GM08714 (cell line): ENCODE measurements around the gene UTF1.

Experiments
- H3K4me3 ChIP-seq: fragments of 200-500 bp; sonication (Bioruptor generic); 2 replicates; pipeline ENCODE4 v1.5.1; 2014; ENCODE audit warnings: mild to moderate bottlenecking, low read length, inconsistent platforms
- ZNF274 ChIP-seq: IDR thresholded peaks from 2 replicates; pipeline ENCODE4 v1.6.1; 2012; ENCODE audit warnings: mild to moderate bottlenecking, low read depth, low read length

The UTF1 gene

GRCh38 chr10:133201151-133201947, 28.7 kb upstream of the UTF1 start:
- no peak for TF ChIP-seq ZNF274
- no peak overlapping the region for H3K4me3 ChIP-seq

DNA sequence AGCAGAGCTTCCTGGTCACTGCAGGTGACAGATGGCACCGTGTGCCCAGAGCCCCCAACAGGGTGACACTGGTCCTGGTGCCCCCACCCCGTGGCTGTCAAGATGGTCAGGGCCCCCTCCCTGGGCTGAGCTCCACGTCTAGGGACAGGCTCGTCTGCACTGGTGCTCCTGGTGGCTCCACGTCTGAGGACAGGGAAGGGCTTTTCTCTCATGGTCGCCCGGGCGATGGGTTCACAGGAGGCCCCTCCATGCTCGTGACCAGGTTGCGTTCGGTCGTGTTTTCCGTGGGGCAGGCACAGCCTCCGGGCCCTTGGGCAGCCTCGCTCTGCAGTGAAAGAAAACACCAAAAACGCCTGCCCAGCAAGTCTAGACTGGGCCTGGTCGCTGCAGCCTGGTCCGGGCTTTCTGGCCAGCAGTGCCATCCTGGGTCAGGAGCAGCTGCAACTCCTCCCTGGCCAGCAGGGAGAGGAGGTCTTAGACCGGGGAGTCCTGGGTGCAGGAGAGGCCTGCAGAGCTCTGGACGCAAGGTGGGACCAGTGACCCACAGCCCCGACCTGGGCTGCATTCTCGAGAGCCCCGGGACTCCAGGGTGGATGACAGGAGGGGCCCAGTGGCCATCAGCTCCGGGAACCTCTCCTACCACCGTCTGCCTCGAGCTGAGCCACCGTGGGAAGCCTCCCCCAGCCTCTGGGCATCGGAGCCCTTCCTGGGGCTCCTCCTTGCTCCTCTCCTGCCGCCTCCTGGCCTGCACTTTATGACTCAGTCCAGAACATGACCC, 27.9 kb upstream of the UTF1 start:
- TF ChIP-seq ZNF274: no peak
- H3K4me3 ChIP-seq: no peak overlapping the region

DNA sequence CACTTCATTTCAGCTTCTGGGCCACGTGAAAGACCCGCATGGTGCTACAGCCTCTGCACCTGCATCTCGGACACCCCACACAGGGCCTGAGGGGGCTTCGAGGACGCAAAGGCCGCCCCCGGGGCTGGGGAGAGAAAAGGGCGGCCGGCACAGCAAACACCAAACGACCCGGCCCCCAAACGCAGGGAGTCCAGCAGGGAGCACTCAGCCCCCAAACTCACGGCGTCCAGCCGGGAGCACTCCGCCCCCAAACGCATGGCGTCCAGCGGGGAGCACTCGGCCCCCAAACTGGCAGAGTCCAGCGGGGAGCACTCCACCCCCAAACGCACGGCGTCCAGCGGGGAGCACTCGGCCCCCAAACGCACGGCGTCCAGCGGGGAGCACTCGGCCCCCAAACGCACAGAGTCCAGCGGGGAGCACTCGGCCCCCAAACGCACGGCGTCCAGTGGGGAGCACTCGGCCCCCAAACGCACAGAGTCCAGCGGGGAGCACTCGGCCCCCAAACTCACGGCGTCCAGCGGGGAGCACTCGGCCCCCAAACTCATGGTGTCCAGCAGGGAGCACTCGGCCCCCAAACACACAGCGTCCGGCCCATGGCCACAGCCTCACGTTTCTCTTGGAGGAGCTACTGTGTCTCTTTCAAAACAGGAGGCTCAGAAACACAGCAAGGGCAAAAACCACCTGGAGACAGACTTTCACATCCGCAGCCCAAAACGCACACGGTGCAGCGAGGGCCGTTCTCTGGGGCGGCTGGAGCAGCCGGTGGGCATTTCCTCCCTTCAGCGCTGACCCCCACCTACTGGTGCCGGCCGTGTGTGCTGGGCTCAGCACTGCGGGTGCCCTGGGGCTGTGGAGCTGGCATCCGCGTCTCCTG, 27.0 kb upstream of the UTF1 start:
- no peak for TF ChIP-seq ZNF274
- no peak overlapping the region for H3K4me3 ChIP-seq

GRCh38 chr10:133203652-133204195, 26.3 kb upstream of the UTF1 start:
- no peak for TF ChIP-seq ZNF274

GRCh38 chr10:133204226-133205015, 25.6 kb upstream of the UTF1 start:
- no peak overlapping the region for H3K4me3 ChIP-seq

More at GRCh38 chr10:133203652-133204195, 26.3 kb upstream of the UTF1 start:
- H3K4me3 ChIP-seq: no peak overlapping the region

DNA sequence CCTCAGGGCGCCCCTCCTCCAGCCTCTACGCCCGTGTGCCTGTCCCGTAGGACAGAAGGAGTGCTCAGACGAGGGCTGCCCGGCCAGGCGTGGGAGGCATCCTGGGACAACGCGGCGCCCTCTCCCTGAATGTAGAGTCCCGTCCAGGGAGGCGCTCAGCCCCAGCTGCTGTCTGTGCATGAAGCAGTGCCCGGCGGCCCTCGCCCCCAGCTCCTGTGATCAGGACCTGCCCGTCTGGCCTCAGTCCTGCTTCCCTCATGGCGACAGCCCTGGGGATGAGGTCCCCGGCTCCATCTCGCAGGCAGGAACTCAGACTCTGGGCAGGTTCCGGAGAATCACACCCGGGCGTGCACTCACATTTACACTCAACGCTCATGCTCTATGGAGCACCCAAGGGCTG, 24.9 kb upstream of the UTF1 start:
- no peak overlapping the region for H3K4me3 ChIP-seq
- no peak for TF ChIP-seq ZNF274

More at GRCh38 chr10:133204226-133205015, 25.6 kb upstream of the UTF1 start:
- no peak for TF ChIP-seq ZNF274

- no peak overlapping the region for H3K4me3 ChIP-seq
- TF ChIP-seq ZNF274: no peak
Observed at GRCh38 chr10:133206356-133207040, 23.5 kb upstream of the UTF1 start.

GRCh38 chr10:133207041-133207600, 22.9 kb upstream of the UTF1 start:
- H3K4me3 ChIP-seq: no peak overlapping the region
- no peak for TF ChIP-seq ZNF274

DNA sequence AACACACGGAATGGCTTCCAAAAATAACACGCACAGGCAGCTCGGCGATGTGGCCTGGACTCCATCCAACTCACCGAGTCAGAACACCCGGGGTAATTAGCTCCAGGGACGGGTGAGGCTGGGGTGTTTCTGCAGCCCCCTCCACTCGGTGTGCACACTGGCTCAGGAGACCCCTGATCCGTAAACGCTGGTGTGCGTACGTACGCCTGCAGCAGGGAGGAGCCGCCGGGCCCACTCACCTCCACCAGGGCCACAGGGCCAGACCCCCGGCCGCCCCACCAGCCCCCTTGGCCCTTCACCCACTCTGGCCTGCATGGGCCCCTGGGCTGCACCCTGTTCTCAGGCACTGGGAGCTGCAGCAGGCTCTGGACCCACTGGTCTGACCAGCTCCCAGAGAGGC, 22.4 kb upstream of the UTF1 start:
- no peak overlapping the region for H3K4me3 ChIP-seq
- TF ChIP-seq ZNF274: no peak

DNA sequence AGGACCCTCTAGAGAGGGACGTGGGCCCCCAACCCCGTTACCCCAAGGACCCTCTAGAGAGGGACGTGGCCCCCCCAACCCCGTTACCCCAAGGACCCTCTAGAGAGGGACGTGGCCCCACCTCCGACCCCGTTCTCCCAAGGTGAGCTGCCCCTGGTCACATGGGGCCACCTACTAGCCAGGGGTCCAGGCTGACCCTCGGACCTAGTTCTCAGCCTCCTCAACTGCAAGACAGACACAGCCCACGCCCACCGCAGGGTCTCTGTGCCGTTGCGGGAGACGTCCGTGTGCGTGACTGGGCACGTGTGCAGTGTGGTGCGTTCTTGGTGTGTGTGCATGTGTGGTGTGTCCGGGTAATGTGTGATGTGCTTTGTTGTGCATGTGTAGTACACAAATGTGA, 21.6 kb upstream of the UTF1 start:
- no peak for TF ChIP-seq ZNF274
- no peak overlapping the region for H3K4me3 ChIP-seq

DNA sequence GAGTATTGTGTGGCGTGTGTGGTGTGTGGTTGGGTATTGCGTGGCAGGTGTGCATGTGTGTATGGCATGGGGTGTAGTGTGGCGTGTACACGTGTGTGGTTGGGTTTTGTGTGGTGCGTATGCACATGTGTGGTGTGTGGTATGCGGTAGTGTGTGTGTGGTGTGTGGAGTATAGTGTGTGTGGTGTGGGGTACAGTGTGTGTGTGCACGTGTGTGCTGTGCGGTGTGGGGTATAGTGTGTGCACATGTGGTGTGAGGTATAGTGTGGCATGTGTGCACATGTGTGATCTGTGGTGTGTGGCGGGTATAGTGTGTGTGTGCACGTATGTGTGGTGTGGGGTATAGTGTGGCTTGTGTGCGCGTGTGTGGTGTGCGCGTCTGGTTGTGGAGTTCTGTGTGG, 20.9 kb upstream of the UTF1 start:
- no peak for TF ChIP-seq ZNF274
- H3K4me3 ChIP-seq: no peak overlapping the region

- TF ChIP-seq ZNF274: no peak
- H3K4me3 ChIP-seq: no peak overlapping the region
Observed at GRCh38 chr10:133209641-133210040, 20.4 kb upstream of the UTF1 start.
